Astrocyte of the cerebellum (primary cell): ENCODE measurements around the gene SMIM33.
"Not testable (repeated sequence)": the region's sequence is repeated elsewhere in the genome, so short reads cannot be mapped to it uniquely, and the experiment has no call there.

Experiments used
- DNase-seq: peaks from one replicate; pipeline ENCODE4 v3.0.0-alpha.2; 2011; ENCODE audit warnings: low read depth
- H3K4me3 ChIP-seq: 2 replicates; pipeline ENCODE4 v1.5.1; 2011; ENCODE audit warnings: mild to moderate bottlenecking, low read depth, low read length, moderate library complexity
- CTCF ChIP-seq: IDR thresholded peaks from 2 replicates; pipeline ENCODE4 v1.5.1; 2012; ENCODE audit warnings: low read length, low read depth, moderate library complexity, mild to moderate bottlenecking; ENCODE audit errors: missing control alignments
- in situ Hi-C: cut with HindIII; loops from 2 replicates; pipeline ENCODE4 v1.10.0; 2017; ENCODE audit warnings: low sequenced_read_pairs

Gene SMIM33

DNA sequence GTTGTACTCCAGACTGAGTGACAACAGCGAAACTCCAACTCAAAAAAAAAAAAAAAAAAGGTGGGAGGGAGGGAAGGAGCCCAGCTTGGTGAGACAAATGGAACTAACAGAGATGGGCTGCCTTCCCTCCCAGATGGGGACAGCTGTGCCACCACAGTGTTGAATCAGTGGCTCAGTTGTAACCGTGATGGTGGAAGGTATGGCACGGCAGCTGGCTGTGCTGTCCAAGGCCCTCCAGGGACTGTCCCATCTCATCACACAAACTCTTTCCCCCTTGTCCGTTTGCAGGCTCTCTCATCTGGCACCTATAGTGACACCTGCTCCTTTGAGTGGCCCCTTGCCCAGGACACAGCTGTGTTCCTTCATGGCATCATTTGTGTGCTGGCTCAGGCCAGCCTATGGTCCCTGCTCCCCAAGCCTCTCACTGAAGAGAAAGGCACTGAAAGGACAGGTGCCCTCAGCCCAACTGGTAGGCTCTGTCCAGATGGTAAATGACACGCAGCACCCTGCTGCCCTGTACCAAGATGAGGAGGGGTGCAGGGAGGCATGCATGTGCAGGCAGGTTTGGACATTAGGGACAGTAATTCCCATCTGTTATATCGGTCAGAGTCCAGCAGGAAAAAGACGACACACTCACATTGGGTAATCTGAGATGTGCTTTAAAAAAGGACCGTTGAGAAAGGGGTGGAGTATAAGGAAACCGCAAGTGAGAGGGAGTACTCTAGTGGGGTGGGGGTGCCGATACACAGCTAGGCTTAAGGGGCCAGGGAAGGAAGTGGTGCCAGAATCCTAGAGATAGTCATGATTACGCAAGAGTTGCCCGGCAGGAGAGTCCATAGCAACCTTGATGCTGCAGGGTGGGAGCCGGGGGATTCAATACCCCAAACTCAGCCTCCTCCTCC lies 4.3 kb downstream of the SMIM33 start:
- in situ Hi-C loops = no loop called here
- no peak for TF ChIP-seq CTCF
- no peak for DNase-seq
- H3K4me3 ChIP-seq = no peak overlapping the region

- in situ Hi-C loops = no loop called here
- DNase-seq = no peak
- no peak overlapping the region for H3K4me3 ChIP-seq
- TF ChIP-seq CTCF = no peak
These were observed 5.2 kb downstream of the SMIM33 start for GRCh38 chr5:139475865-139476617.

DNA sequence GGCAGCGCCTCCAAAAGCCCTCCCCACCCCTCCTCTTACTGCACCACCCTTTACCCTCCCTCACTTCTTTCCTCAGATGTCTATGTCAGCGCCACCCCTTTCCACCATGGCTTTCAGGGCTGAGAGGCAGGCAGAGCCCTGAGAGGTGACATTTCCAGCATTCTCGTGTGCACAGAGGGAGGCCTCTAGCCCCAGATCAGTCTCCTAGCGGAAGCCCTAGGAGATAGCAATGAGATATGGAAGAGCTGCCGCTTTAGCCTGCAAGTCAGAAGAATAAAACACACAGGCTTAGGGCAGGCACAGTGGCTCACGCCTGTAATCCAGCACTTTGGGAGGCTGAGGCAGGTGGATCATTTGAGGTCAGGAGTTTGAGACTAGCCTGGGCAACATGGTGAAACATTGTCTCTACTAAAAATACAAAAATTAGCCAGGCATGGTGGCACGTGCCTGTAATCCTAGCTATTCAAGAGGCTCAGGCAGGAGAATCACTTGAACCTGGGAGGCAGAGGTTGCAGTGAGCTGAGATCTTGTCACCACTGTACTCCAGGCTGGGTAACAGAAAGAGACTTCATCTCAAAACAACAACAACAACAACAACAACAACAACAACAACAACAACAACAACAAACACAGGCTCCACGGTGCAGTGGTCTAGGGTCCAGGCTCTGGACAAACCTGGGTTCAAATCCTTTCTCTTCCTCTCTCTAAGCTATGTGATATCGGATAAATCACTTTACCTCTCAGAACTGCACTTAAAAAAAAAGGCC lies 8.0 kb downstream of the SMIM33 start:
- H3K4me3 ChIP-seq, DNase-seq, in situ Hi-C loops: not testable (repeated sequence)

GRCh38 chr5:139479729-139480128 lies 8.9 kb downstream of the SMIM33 start:
- H3K4me3 ChIP-seq, DNase-seq, in situ Hi-C loops: not testable (repeated sequence)

DNA sequence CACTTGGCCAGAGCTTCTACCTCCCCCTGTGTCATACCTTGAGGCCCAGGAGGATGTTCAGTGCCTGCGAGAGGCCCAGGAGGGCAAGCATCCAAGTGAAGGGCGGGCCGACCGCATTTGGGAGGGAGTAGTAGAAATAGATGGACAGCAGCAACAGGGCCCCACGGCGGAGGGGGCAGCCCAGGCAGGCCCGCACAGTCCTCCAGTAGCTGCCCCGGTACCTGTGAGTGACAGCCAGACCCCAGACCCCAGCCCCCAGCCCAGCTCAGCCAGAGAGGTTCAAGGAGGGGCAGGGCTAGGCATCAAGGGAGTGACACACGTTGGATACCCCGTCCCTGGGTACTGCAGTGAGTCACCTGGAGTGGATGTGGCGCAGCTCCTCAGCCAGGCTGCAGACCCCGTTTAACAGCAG lies 10.3 kb downstream of the SMIM33 start:
- in situ Hi-C loops = no loop called here
- no peak for TF ChIP-seq CTCF
- no peak for DNase-seq
- H3K4me3 ChIP-seq = peak overlapping the region; percentile 44

DNA sequence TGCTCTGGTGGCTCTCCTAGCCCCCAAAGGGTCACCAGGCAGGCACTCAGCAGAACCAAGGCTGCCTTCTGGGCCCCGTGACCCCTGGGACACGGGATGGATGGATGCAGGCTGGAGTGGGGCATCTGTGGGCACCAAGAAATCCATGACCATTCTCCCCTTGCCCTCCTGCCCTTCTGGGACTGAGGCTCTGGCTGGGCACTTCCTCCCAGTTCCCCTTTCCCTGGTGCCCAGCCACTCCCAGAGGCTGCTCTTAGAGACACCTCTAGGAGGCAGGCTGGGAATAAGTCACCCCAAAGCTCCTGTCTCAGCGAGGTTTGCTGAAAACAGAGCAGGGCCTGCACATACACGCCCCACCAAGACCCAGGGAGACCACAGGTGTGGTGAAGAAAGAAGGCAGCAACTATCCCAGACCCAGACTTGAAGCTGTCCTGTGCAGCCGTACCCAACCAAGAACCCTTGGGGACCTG lies 10.8 kb downstream of the SMIM33 start:
- peak overlapping the region; percentile 44 for H3K4me3 ChIP-seq
- DNase-seq = no peak
- TF ChIP-seq CTCF = peak; percentile 20
- in situ Hi-C loops = no loop called here
